Testis (tissue), 3 donors: ENCODE results near the gene GRIK4. TPM values are rescaled to one million over a fixed set of nuclear protein-coding genes. Genes with fewer than 3 reads are reported as not detected.

ENCODE experiments used
- DNase-seq: peaks from one replicate; pipeline ENCODE4 v3.0.0-alpha.2; 2019
- H3K27ac ChIP-seq, 2 donors: fragments of 200-600 bp; sonication (generic); one replicate each; pipeline ENCODE4 v1.5.1; 2019
- H3K27me3 ChIP-seq: fragments of 200-600 bp; sonication (generic); one replicate; pipeline ENCODE4 v1.5.1; 2019
- H3K36me3 ChIP-seq: fragments of 200-600 bp; sonication (generic); one replicate; pipeline ENCODE4 v1.5.1; 2017; ENCODE audit warnings: low read depth; ENCODE audit errors: missing control alignments
- H3K4me1 ChIP-seq: fragments of 200-600 bp; sonication (generic); one replicate; pipeline ENCODE4 v1.5.1; 2019
- H3K4me3 ChIP-seq, 2 donors: fragments of 200-600 bp; sonication (generic); one replicate each; pipeline ENCODE4 v1.5.1; 2017 to 2019
- H3K9me3 ChIP-seq: fragments of 200-600 bp; sonication (generic); one replicate; pipeline ENCODE4 v1.5.1; 2017
- CTCF ChIP-seq, 3 experiments: fragments of 450-650 bp in 2 of 3; fragments of 200-600 bp in 1 of 3; sonication (generic) in 1 of 3; IDR thresholded peaks; one replicate each; pipeline ENCODE4 v1.5.1; 2016 to 2019; ENCODE audit warnings: antibody characterized with exemption in 3 of 3, mild to moderate bottlenecking in 2 of 3, moderate library complexity in 1 of 3
- POLR2A ChIP-seq: fragments of 450-650 bp; IDR thresholded peaks from one replicate; pipeline ENCODE4 v1.6.1; 2017; ENCODE audit warnings: antibody characterized with exemption, mild to moderate bottlenecking, moderate library complexity
- WGBS, 2 donors: methylation state at CpG; one replicate each; pipeline ENCODE4 v1.1.5; 2018; 5-methylcytosine and 5-hydroxymethylcytosine counted together
- intact Hi-C: fragments of 100-400 bp; cut with DNase I; formaldehyde crosslinking; loops from one replicate; pipeline ENCODE4 v1.15.1; 2023; ENCODE audit warnings: low total_unique reads
- polyA plus RNA-seq: library from polyadenylated mRNA; stranded (reverse); fragments of 350-450 nt; fragmentation: Illumina TruSeq; extraction: RNeasy Lipid Tissue Mini Kit (QIAGEN cat#74804); gene quantifications from one replicate; pipeline ENCODE4 v1.2.3, GENCODE V29; 2014; ENCODE audit warnings: low read depth, low replicate concordance; ENCODE audit not compliant: insufficient read depth
- total RNA-seq, 2 donors: library from RNA; depleted of rRNA; stranded (reverse); fragments of >200 nt; gene quantifications; one replicate each; pipeline ENCODE4 v1.2.3, GENCODE V29; 2016

Gene GRIK4
- total and polyA plus RNA-seq, 3 donors from 2014 or later, result 2.6 to 3.0 (median 2.6) TPM

- intact Hi-C loops, result no loop called here
- 58 to 83% methylated on average over 4 to 5 of the region's 5 CpGs for WGBS, 2 donors
- Histone ChIP-seq H3K4me3 (no peak overlapping the region), H3K9me3 (no peaks in the 10 kb centered on the region), H3K36me3 (no peaks in the 10 kb centered on the region), H3K27me3 (no peaks in the 10 kb centered on the region), H3K4me1 (no peaks in the 10 kb centered on the region), H3K27ac (no peak overlapping the region)
- no peak for DNase-seq
- TF ChIP-seq POLR2A (no peak), CTCF (IDR thresholded peaks at IDR 0.05) (no peak)
Observed at GRCh38 chr11:120649316-120649715, 137.8 kb downstream of the GRIK4 start.

GRCh38 chr11:120651396-120651795 is 139.8 kb downstream of the GRIK4 start:
- Histone ChIP-seq H3K36me3 (no peaks in the 10 kb centered on the region), H3K27me3 (no peaks in the 10 kb centered on the region), H3K27ac (no peak overlapping the region), H3K4me1 (no peaks in the 10 kb centered on the region), H3K9me3 (no peaks in the 10 kb centered on the region), H3K4me3 (no peak overlapping the region)
- DNase-seq, result no peak
- intact Hi-C loops, result no loop called here
- 92 to 95% methylated on average over 3 of the region's 3 CpGs for WGBS, 2 donors
- TF ChIP-seq POLR2A (no peak), CTCF (IDR thresholded peaks at IDR 0.05) (no peak)

GRCh38 chr11:120651836-120652235 is 140.3 kb downstream of the GRIK4 start:
- 85 to 93% methylated on average over 6 of the region's 6 CpGs for WGBS, 2 donors
- no peak for TF ChIP-seq CTCF (IDR thresholded peaks at IDR 0.05)
- TF ChIP-seq POLR2A, result no peak

GRCh38 chr11:120652705-120653335 is 141.3 kb downstream of the GRIK4 start:
- Histone ChIP-seq H3K4me1 (no peaks in the 10 kb centered on the region), H3K27me3 (no peaks in the 10 kb centered on the region), H3K27ac (no peak overlapping the region), H3K9me3 (no peaks in the 10 kb centered on the region), H3K36me3 (no peaks in the 10 kb centered on the region), H3K4me3 (no peak overlapping the region)
- TF ChIP-seq POLR2A, result no peak
- no peak for TF ChIP-seq CTCF (IDR thresholded peaks at IDR 0.05)
- 82 to 86% methylated on average over 3 of the region's 3 CpGs for WGBS, 2 donors
- intact Hi-C loops, result no loop called here
- no peak for DNase-seq

More at GRCh38 chr11:120651836-120652235, 140.3 kb downstream of the GRIK4 start:
- H3K4me3 ChIP-seq, result no peak overlapping the region
- DNase-seq, result no peak
- H3K4me1 ChIP-seq, result no peaks in the 10 kb centered on the region
- H3K27ac ChIP-seq, result no peak overlapping the region
- H3K36me3 ChIP-seq, result no peaks in the 10 kb centered on the region
- H3K9me3 ChIP-seq, result no peaks in the 10 kb centered on the region
- no peaks in the 10 kb centered on the region for H3K27me3 ChIP-seq
- intact Hi-C loops, result no loop called here

- Histone ChIP-seq H3K27me3 (no peaks in the 10 kb centered on the region), H3K27ac (no peak overlapping the region), H3K4me1 (no peaks in the 10 kb centered on the region), H3K9me3 (no peaks in the 10 kb centered on the region), H3K4me3 (no peak overlapping the region), H3K36me3 (no peaks in the 10 kb centered on the region)
- 91 to 96% methylated on average over 5 of the region's 5 CpGs for WGBS, 2 donors
- DNase-seq, result no peak
- intact Hi-C loops, result no loop called here
- TF ChIP-seq CTCF (IDR thresholded peaks at IDR 0.05) (no peak), POLR2A (no peak)
Observed at GRCh38 chr11:120655589-120655988, 144.0 kb downstream of the GRIK4 start.
